ENCODE data around the gene FBXL4.

The FBXL4 gene

GRCh38 chr6:98973571-98973970 is 25.8 kb upstream of the FBXL4 start:
- DNase-seq (ENCODE audit: low spot score) = no peak
- ChIA-PET POLR2A (ENCODE audit: low non-redundant PET) (no interaction called here), CTCF (no interaction called here)
- no peak for TF ChIP-seq CTCF (conservative IDR thresholded peaks at IDR 0.05; ENCODE audit: low read depth)
- H3K27ac ChIP-seq = no peak overlapping the region

- no peak overlapping the region for H3K27ac ChIP-seq
- DNase-seq (ENCODE audit: low spot score) = no peak
- ChIA-PET CTCF (interaction anchor here (0.7 kb wide), 1 partner anchor 17 kb away, joined by 3 read pairs; no protein-coding TSS in a partner anchor), POLR2A (ENCODE audit: low non-redundant PET) (no interaction called here)
- no peak for TF ChIP-seq CTCF (conservative IDR thresholded peaks at IDR 0.05; ENCODE audit: low read depth)
These were observed 23.6 kb upstream of the FBXL4 start for GRCh38 chr6:98971303-98971702.

- POLR2A ChIA-PET (ENCODE audit: low non-redundant PET) = no interaction called here
- CTCF ChIA-PET = no interaction called here
- H3K27ac ChIP-seq = no peak overlapping the region
- TF ChIP-seq CTCF (conservative IDR thresholded peaks at IDR 0.05; ENCODE audit: low read depth) = no peak
- no peak for DNase-seq (ENCODE audit: low spot score)
These were observed 22.7 kb upstream of the FBXL4 start for GRCh38 chr6:98970469-98970868.

- DNase-seq (ENCODE audit: low spot score) = no peak
- POLR2A ChIA-PET (ENCODE audit: low non-redundant PET) = no interaction called here
- TF ChIP-seq CTCF (conservative IDR thresholded peaks at IDR 0.05; ENCODE audit: low read depth) = no peak
- no peak overlapping the region for H3K27ac ChIP-seq
- CTCF ChIA-PET = no interaction called here
These were observed 19.9 kb upstream of the FBXL4 start for GRCh38 chr6:98967616-98968015.

- no peak for DNase-seq (ENCODE audit: low spot score)
- CTCF ChIA-PET = no interaction called here
- POLR2A ChIA-PET (ENCODE audit: low non-redundant PET) = no interaction called here
- H3K27ac ChIP-seq = no peak overlapping the region
- TF ChIP-seq CTCF (conservative IDR thresholded peaks at IDR 0.05; ENCODE audit: low read depth) = no peak
These were observed 11.9 kb upstream of the FBXL4 start for GRCh38 chr6:98959631-98960030.

- CTCF ChIA-PET = no interaction called here
These were observed 11.0 kb upstream of the FBXL4 start for GRCh38 chr6:98958776-98959175.

More at GRCh38 chr6:98958776-98959175, 11.0 kb upstream of the FBXL4 start:
- TF ChIP-seq CTCF (conservative IDR thresholded peaks at IDR 0.05; ENCODE audit: low read depth) = no peak
- POLR2A ChIA-PET (ENCODE audit: low non-redundant PET) = no interaction called here
- H3K27ac ChIP-seq = no peak overlapping the region
- DNase-seq (ENCODE audit: low spot score) = no peak

Data from RWPE1 (cell line).